AG09309 (cell line): ENCODE results near the gene RSBN1L.
"Not testable (repeated sequence)": the region's sequence is repeated elsewhere in the genome, so short reads cannot be mapped to it uniquely, and the experiment has no call there.

ENCODE experiments used
- DNase-seq: peaks from one replicate; pipeline ENCODE4 v3.0.0-alpha.2; 2010; ENCODE audit warnings: low read depth
- H3K4me3 ChIP-seq: 2 replicates; pipeline ENCODE4 v1.5.1; 2011; ENCODE audit warnings: mild to moderate bottlenecking, low read depth, low read length, moderate library complexity; ENCODE audit not compliant: control insufficient read depth
- TF ChIP-seq, protein P1 (sequence below): IDR thresholded peaks from 2 replicates; pipeline ENCODE4 v1.5.1; 2011; ENCODE audit warnings: mild to moderate bottlenecking, low read depth, low read length, inconsistent platforms; ENCODE audit not compliant: insufficient read depth, control insufficient read depth; ENCODE audit errors: missing control alignments

The RSBN1L gene

DNA sequence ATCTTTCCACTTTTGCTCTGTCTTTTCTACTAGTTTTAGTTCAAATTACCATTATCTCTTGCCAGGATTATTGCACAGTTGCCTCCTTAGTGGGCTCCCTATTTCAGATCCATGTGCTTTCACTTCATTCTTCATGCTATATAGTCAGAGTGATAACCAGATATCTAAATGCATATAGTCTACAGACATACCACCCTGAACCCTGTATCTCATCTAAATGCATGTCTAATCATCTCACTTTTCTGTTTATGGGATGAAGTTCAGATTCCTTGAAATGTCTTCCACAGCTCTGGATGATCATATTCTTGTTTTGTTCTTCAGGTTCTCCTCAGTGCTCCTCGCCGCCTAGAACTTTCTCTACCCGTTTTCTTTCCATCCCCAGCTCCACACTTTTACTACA, 13.8 kb downstream of the RSBN1L start:
- TF ChIP-seq, protein P1, sequence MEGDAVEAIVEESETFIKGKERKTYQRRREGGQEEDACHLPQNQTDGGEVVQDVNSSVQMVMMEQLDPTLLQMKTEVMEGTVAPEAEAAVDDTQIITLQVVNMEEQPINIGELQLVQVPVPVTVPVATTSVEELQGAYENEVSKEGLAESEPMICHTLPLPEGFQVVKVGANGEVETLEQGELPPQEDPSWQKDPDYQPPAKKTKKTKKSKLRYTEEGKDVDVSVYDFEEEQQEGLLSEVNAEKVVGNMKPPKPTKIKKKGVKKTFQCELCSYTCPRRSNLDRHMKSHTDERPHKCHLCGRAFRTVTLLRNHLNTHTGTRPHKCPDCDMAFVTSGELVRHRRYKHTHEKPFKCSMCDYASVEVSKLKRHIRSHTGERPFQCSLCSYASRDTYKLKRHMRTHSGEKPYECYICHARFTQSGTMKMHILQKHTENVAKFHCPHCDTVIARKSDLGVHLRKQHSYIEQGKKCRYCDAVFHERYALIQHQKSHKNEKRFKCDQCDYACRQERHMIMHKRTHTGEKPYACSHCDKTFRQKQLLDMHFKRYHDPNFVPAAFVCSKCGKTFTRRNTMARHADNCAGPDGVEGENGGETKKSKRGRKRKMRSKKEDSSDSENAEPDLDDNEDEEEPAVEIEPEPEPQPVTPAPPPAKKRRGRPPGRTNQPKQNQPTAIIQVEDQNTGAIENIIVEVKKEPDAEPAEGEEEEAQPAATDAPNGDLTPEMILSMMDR, result no peak

DNA sequence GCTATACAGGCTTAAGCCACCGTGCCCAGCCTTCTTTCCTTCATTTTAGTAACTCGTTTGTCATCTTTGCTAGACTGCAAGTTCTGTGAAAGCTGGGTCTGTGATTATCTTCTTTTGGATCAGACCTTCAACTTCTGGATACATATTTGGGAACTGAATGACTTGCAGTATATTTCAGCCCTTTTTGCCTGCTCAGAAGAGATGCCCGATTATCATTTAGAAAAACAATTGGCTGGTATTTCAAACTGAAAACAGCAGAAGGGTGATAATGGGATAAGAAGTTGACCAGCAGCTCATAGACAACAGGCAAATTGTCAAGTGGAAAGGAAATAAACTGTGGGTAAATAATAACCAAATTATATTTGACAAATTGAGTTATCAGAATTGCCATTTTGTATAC, 14.6 kb downstream of the RSBN1L start:
- no peak overlapping the region for H3K4me3 ChIP-seq
- DNase-seq, result no peak
- TF ChIP-seq, protein P1, result no peak

More for the DNA sequence above, 13.8 kb downstream of the RSBN1L start:
- H3K4me3 ChIP-seq, result no peak overlapping the region
- no peak for DNase-seq

DNA sequence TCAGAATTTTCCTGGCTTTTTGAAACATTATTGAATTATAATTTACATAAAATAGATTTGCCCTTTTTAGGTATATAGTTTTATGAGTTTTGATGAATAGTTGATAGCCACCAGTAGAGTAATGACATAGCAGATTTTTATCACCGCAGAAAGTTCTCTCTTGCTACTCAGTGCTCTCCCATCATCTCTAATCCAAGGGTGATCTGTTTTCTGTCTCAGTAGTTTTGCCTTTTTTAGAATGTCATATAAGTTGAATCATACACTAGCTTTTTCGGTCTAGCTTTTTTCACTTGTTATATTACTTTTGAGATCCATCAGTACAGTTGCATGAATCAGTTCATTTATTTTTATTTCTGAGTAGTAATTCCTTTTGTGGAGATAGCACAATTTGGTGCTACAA, 17.9 kb downstream of the RSBN1L start:
- no peak overlapping the region for H3K4me3 ChIP-seq
- DNase-seq, result no peak
- TF ChIP-seq, protein P1, result no peak

DNA sequence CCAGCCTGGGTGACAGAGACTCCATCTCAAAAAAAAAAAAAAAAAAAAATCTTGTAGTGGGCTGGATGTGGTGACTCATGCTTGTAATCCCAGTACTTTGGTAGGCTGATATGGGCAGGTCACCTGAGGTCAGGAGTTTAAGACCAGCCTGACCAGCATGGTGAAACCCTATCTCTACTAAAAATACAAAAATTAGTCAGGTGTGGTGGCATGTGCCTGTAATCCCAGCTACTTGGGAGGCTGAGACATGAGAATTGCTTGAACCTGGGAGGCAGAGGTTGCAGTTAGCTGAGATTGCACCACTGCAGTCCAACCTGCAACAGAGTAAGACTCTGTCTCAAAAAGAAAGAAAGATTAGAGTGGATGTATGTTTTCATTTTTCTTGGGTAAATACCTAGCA, 18.7 kb downstream of the RSBN1L start:
- H3K4me3 ChIP-seq, DNase-seq: not testable (repeated sequence)

DNA sequence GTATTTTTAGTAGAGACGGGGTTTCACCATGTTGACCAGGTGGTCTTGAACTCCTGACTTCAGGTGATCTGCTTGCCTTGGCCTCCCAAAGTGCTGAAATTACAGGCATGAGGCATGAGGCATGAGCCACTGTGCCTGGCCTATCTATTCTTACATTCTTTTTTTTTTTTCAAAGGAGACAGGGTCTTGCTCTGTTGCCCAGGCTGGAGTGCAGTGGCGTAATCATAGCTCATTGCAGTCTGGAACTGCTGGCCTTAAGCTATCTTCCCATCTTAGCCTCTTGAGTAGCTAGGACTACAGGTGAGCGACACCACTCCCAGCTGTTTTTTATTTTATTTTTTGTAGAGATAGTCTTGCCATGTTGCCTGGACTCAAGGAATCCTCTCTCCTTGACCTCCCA, 20.5 kb downstream of the RSBN1L start:
- H3K4me3 ChIP-seq, result no peak overlapping the region
- TF ChIP-seq, protein P1, result no peak
- DNase-seq, result no peak

DNA sequence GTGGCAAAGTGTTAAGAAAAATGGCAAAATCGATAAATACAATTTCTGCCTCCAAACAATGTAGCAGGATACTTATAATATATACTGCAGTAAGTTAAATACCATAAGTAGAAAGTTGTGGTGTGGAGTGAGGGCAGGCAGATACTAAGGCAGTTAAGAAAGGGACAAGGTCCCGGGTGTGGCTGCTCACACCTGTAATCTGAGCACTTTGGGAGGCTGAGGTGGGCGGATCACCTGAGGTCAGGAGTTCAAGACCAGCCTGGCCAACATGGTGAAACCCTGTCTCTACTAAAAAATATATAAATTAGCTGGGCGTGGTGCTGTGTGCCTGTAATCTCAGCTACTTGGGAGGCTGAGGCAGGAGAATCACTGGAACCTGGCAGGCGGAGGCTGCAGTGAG, 21.3 kb downstream of the RSBN1L start:
- not testable (repeated sequence) for DNase-seq, H3K4me3 ChIP-seq

DNA sequence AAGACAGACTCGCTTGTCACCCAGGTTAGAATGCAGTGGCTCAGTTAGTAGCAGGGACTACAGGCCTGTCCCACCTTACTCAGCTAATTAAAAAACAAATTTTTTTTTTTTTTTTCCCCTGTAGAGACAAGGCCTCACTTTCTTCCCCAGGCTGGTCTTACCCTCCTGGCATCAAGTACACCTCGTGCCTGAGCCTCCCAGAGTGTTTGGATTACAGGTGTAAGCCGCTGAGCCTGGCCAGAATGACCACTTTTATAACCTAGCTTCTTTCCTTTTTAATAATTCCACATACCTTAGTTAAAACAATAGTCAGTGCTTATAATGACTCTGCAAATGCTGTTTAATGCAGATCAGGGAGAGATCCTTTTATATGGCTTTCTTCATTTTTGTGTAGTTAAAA, 31.3 kb downstream of the RSBN1L start:
- TF ChIP-seq, protein P1, result no peak
- H3K4me3 ChIP-seq, result no peak overlapping the region
- DNase-seq, result no peak

DNA sequence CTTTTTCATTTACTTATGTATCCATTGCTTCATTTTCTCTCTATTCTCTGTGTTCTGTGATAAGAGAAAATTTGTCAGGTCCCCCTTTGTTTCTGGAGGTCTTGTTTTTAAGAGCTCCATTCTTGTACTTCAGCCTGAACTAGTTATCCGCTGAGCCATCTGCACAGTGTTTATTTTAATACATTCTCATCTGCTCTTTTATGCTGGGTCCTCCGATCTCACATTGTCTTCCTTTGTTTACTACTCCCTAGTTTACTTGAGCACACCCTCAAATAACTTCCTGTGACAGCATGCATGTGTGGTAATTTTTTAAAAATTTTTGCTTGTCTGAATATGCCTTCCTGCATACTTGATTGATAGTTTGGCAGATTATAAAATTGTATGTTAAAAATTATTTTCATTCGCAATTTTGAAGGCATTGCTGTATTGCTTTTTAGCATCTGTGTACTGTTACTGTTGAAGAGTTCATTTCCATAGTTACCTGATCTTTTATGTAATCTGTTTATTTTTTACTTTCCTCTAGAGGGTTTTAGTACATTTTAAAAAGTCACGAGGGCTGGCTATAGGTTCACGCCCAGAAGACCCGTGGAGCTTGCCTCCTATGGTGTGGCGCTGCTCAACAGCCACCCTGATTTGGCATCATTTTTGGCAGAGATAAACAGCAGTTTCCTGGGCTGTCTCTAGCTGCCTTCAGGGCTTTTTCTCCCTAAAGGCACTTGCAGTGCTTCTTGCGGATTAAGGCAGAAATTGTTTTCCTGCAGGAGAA, 31.9 kb downstream of the RSBN1L start:
- H3K4me3 ChIP-seq, result no peak overlapping the region
- TF ChIP-seq, protein P1, result no peak
- DNase-seq, result no peak
